Epithelial cell of proximal tubule (primary cell): ENCODE data around the gene FNDC3B. TPM values are rescaled to one million over a fixed set of nuclear protein-coding genes. Genes with fewer than 3 reads are reported as not detected.

Source experiments
- DNase-seq: peaks from one replicate; pipeline ENCODE4 v3.0.0-alpha.2; 2011; ENCODE audit warnings: low read depth
- H3K4me3 ChIP-seq: 2 replicates; pipeline ENCODE4 v1.5.1; 2011; ENCODE audit warnings: low read depth, mild to moderate bottlenecking, low read length
- CTCF ChIP-seq: conservative IDR thresholded peaks from 2 replicates; pipeline ENCODE4 v1.5.1; 2012; ENCODE audit warnings: low read depth, mild to moderate bottlenecking, low read length
- total RNA-seq: library from RNA; depleted of rRNA; stranded (reverse); fragments of >200 nt; gene quantifications from 2 replicates; pipeline ENCODE4 v1.2.3, GENCODE V29; 2015

The FNDC3B gene
- total RNA-seq, 1 donor from 2014 or later, result 37.3 TPM

- no peak for DNase-seq
- peak; percentile 95 for TF ChIP-seq CTCF
- H3K4me3 ChIP-seq, result no peak overlapping the region
Measured at GRCh38 chr3:172332256-172333041, 293.1 kb downstream of the FNDC3B start.

- DNase-seq, result no peak
- TF ChIP-seq CTCF, result no peak
- no peak overlapping the region for H3K4me3 ChIP-seq
Measured at GRCh38 chr3:172333042-172333377, 293.6 kb downstream of the FNDC3B start.

GRCh38 chr3:172333692-172334457, 294.5 kb downstream of the FNDC3B start:
- no peak for DNase-seq
- peak; percentile 33 for TF ChIP-seq CTCF
- no peak overlapping the region for H3K4me3 ChIP-seq

- DNase-seq, result no peak
- H3K4me3 ChIP-seq, result no peak overlapping the region
- no peak for TF ChIP-seq CTCF
Measured at GRCh38 chr3:172334671-172335207, 295.4 kb downstream of the FNDC3B start.

GRCh38 chr3:172339892-172340291, 300.5 kb downstream of the FNDC3B start:
- DNase-seq, result no peak
- no peak overlapping the region for H3K4me3 ChIP-seq
- no peak for TF ChIP-seq CTCF

GRCh38 chr3:172340583-172340982, 301.2 kb downstream of the FNDC3B start:
- DNase-seq, result no peak
- no peak for TF ChIP-seq CTCF
- no peak overlapping the region for H3K4me3 ChIP-seq
